EL (cell line): ENCODE results near the gene TRIM14.
"Not testable (repeated sequence)": the region's sequence is repeated elsewhere in the genome, so short reads cannot be mapped to it uniquely, and the experiment has no call there.

Experiments
- DNase-seq: peaks from one replicate; pipeline ENCODE4 v3.0.0-alpha.2; 2016

TRIM14 gene

GRCh38 chr9:98107926-98108325, 11.1 kb downstream of the TRIM14 start:
- DNase-seq: no peak

- DNase-seq: no peak
These were observed 14.0 kb downstream of the TRIM14 start for GRCh38 chr9:98105006-98105405.

GRCh38 chr9:98104445-98104881, 14.6 kb downstream of the TRIM14 start:
- no peak for DNase-seq

GRCh38 chr9:98101868-98102273, 17.2 kb downstream of the TRIM14 start:
- DNase-seq: no peak

GRCh38 chr9:98101416-98101815, 17.6 kb downstream of the TRIM14 start:
- no peak for DNase-seq

- DNase-seq: no peak
These were observed 18.6 kb downstream of the TRIM14 start for GRCh38 chr9:98100456-98100855.

- DNase-seq: no peak
These were observed 19.1 kb downstream of the TRIM14 start for GRCh38 chr9:98099898-98100297.

GRCh38 chr9:98099346-98099745, 19.7 kb downstream of the TRIM14 start:
- DNase-seq: no peak

GRCh38 chr9:98097836-98098235, 21.2 kb downstream of the TRIM14 start:
- no peak for DNase-seq

- no peak for DNase-seq
These were observed 22.9 kb downstream of the TRIM14 start for GRCh38 chr9:98096091-98096490.

GRCh38 chr9:98095401-98095800, 23.6 kb downstream of the TRIM14 start:
- DNase-seq: no peak

- DNase-seq: no peak
These were observed 24.2 kb downstream of the TRIM14 start for GRCh38 chr9:98094851-98095250.

- no peak for DNase-seq
These were observed 24.7 kb downstream of the TRIM14 start for GRCh38 chr9:98094316-98094715.

GRCh38 chr9:98092613-98092931, 26.4 kb downstream of the TRIM14 start:
- DNase-seq: no peak

- DNase-seq: no peak
These were observed 27.0 kb downstream of the TRIM14 start for GRCh38 chr9:98091735-98092612.

- DNase-seq: not testable (repeated sequence)
These were observed 28.3 kb downstream of the TRIM14 start for GRCh38 chr9:98090674-98091073.

GRCh38 chr9:98087420-98088354, 31.3 kb downstream of the TRIM14 start:
- no peak for DNase-seq

GRCh38 chr9:98086461-98086860, 32.6 kb downstream of the TRIM14 start:
- DNase-seq: no peak

GRCh38 chr9:98085944-98086343, 33.1 kb downstream of the TRIM14 start:
- DNase-seq: no peak

GRCh38 chr9:98085058-98085457, 34.0 kb downstream of the TRIM14 start:
- no peak for DNase-seq

GRCh38 chr9:98084396-98084795, 34.6 kb downstream of the TRIM14 start:
- no peak for DNase-seq

- DNase-seq: no peak
These were observed 35.3 kb downstream of the TRIM14 start for GRCh38 chr9:98083566-98084183.

GRCh38 chr9:98083061-98083501, 35.9 kb downstream of the TRIM14 start:
- DNase-seq: no peak
